Activated CD4-positive, alpha-beta T cell treated with anti-CD3 and anti-CD28 coated beads, Interleukin-2, amount 50 U/mL, for 16 hours (primary cell): ENCODE data around the gene ZBTB44.
"Not testable (repeated sequence)": the region's sequence is repeated elsewhere in the genome, so short reads cannot be mapped to it uniquely, and the experiment has no call there.

Experiments
- DNase-seq: peaks from one replicate; pipeline ENCODE4 v3.0.0-alpha.2; 2020

The ZBTB44 gene

DNA sequence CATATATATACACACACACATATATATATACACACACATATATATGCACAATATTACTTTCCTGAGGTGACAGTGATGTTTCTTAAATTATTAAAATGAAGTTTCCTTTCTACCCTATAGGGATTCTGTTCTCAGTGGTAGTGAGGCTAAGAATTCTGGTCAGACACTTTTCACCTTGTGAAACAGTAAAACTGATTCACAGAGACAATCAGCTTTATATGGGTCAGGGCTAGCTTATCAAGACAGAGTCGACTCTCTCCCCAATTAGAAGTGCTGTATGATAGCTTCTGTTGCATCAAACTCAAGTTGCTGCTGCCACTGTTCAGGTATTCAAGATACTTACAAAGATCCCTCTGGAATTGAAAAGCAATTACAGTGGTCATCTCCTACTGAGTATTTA is 68.4 kb downstream of the ZBTB44 start:
- DNase-seq: no peak

DNA sequence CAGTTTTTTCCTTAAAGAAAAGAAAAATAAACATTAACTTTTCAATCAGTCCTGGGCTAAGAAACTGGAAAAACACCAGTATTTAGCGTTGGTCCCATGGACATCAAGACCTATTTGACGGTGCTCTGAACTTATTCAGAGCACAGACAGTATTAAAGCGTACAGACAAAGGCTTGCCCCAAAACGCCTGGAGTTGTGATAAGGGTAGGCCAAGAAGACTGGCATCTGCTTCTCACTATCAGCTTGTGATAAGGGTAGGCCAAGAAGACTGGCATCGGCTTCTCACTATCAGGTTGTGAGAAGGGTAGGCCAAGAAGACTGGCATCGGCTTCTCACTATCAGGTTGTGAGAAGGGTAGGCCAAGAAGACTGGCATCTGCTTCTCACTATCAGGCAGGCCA is 69.3 kb downstream of the ZBTB44 start:
- DNase-seq: not testable (repeated sequence)

DNA sequence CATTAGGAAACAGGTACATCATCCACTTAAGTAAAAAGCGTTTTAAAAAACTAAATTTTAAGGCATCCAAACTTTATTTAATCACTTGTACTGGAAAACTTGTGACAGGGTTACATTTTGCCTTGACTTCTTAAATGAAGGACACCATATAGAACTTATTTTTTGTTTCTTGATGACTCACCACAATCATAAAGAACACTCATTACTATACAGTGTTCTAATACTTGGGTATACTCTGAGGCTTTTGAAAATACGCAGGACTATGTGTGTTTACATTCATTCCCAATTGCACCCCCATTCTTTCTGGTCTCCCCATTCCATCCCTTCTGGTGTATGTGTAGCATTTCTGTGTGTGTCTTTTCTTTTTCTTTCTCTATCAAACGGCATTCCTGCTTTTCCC is 69.9 kb downstream of the ZBTB44 start:
- DNase-seq: no peak

DNA sequence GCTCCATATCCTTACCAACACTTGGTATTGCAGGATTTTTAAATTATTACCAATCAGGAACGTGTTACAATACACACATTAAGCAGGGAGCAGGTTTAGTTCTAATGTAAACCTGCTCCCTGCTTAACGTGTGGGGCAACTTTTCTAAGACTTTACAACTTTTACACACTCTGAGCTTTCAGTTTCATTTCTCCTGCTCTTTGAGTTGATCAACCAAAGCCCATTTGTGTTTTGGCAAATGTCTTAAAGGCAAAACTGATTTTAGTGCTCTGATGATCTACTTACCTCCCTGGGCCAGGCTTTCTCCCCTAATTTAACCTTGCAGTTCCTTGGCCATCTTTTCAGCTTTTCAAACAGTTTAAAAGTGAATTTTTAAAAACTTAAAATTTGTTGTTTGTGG is 70.9 kb downstream of the ZBTB44 start:
- DNase-seq: peak; percentile 5

DNA sequence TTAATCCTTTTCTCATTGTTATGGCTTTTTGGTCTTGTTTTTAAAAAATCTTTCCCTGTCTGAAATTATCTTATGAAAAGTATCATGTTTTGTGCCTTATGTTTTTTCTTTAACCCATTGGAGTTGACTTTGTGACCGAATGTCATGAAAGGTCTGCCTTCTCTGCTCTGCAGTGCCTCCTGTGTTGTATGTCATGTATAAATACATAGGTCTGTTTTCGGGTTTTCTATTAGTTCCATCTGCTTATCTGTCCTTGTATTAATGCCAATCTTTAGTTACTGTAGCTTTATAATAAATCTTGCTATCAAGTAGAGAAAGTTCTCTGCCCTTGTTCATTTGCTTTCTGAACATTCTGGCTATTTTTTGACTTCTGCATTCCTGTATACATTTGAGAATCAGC is 73.0 kb downstream of the ZBTB44 start:
- no peak for DNase-seq

DNA sequence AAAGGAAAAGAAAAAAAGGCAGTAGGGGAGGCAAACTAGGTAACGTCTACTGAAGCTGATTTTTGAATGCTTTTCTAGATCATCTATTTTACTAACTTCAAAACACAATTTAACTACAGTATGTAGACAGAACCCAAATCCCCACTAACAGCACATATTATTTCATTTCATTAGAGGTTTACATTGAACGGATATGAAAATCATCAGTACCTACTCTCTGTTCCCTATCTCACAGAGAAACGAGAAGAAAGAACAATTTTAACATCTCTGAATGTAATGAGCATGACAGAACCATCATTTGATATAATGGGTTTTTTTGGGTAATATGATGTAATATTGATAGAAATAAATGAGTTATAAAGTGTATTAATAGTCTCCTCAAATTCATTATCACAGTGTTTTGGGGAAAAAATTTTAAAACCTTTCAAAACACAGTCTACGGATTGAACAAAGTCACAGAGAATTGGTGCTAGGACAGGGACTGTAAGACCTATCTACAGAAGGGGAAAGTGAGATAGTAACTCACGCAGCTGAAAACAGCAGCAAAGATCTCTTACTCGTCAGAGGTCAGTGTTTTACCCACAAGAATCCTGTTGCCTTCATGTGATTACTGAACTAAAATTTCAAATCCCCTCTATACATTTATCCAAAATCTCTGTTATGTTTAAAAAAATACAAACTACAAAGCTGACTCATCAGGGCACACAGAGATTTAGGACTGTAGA is 77.3 kb downstream of the ZBTB44 start:
- DNase-seq: no peak

DNA sequence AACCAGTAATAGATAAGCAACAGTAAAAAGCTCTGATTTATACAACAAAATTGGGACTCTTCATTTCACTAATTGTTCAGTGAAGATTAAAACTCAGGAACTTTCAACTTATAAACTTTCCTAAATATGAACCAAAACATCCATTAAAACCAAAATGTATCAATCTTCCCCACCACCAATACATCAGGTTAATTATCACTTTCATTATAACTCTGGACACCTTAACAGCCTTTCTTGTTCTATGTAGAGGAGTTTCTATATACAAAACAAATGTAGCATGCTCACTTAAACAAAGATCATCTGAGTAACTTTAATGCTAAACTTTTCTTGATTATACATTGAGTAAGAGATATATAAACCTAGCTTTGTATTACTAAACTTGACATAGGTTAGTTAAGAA is 80.4 kb downstream of the ZBTB44 start:
- DNase-seq: no peak

DNA sequence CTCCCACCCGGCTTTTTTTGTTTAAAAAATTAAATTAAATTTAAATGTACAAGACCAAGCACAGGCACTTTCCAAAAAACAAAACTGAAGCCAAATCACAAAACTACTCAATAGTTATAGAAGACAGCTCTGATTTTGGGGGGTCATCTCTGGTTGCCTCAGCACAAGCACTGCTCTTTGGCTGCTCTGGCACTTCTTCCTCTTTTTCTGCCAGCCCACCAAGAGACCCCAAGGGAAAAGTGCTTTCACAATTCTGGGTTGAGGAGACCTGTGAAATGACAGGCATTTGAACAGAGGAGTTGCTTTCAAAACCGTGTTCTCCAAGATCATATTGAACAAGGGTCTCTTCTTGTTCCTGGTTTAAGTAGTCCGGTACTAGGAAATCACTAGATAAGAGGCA is 80.8 kb downstream of the ZBTB44 start:
- not testable (repeated sequence) for DNase-seq

DNA sequence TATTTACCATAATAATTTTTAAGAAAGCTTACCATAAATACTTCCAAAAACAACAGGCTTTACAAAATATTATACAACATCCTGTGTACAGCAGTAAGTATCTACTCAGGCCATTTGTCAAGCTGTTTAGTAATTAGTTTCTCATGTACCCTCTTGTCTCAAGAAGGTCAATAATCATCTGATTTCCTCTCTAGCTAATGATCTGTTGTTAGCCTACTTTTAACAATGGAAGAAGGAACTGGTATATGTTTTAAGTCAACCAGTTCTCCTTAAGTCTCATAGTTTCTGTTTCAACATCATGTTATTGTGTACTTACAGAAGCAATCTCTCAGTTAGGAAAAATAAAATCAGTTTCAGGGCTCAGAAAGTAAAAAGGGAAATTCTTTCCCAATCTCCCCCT is 81.2 kb downstream of the ZBTB44 start:
- DNase-seq: not testable (repeated sequence)

DNA sequence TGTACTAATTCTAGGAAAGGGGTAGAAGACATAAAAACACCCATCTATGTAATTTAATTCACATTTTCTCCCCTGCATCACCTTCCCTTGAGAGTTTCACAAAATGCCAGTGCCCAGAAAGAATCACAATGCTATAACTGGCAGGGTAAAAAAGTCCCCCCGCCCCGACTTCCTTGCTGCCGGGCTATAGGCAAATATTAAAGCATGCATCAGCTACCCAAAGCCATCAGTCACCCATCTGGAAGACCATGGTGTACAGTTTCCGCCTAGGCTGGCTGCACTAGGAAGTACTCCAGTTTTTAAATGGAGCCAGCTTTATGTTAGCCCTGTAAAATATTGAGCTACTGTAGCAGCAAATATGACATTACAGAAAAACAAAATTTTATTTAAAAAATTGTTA is 87.3 kb downstream of the ZBTB44 start:
- DNase-seq: no peak

DNA sequence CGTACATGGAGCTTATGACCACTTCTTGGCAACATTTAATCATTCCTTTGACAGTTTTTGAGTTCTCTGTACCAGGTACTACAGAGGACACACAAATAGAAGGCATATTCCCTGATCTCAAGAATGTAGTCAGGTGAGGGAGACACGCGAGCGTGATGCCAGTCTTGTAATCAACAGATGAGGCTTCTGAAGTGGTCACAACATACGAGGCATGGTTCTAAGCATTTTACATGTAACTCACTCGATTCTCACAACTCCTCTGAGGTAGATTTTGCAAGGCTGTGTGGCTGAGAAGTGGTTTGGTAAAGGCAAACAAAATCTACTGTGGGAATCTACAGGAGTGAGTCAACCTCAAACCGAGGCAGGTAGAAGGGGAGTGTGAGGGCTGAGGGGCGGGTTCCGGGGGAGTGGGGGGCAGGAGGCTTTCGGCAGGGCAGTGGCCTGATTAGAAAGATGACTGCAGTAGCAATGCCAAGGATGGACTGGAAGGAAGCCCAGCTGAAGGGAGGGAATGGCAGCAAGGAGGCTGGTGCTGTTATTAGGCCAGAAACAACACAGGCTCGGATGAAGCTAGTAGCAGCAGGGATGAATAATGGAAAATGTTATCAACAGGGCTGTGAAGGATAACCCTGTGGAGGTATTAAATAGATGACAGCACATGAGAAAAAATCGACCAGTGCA is 91.3 kb downstream of the ZBTB44 start:
- no peak for DNase-seq

DNA sequence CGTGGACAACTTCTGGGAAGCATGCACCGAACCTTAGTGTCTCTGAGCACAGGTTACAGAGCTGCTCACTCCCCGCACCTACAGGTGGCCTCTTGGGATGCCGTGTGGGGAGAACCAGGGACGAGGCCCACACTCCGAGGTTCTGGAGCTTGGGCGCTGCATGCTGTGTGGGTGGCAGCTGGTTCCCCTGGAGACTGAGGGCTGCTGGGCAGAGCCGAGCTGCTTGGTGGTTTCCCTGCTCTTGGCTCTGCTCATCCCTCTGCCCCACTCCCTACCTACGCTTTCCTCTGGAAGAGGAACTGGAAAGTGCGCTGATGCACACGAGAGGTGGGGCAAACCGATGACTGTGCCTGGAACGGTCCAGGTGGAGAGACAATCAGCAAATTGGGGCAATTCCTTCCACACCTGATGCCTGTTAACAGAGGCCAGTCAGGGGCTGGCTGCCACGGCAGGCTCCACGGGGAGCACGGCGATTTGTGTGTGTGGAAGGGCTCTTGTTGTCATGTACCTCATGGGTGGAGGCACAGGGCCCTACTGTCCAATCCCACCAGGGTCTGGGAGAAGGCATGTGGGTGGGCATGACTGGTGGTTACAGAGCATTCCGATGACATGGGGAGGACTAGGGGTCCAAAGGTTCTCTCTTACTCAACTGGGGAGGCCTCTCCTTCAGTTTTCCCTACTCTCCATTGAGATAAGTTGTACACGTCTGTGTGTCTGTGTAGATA is 94.2 kb downstream of the ZBTB44 start:
- no peak for DNase-seq

DNA sequence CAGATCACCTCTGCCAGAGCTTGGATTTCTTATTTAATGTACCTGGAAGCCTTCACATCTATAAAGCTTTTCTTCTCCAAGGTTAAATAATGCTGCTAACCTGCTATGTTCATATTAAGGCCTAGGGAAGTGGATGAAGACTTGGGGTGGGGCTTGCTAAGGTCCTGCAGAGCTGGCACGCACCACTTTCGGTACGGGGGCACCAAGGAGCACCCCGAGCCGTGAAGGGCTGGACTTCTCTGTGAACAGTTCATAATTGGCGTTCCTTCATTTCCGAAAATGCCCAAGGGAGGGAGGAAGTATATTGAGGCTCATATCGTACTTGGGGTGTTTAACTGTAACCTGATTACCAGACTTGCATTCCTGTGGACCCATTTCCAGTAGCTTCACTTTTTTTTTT is 95.6 kb downstream of the ZBTB44 start:
- no peak for DNase-seq

DNA sequence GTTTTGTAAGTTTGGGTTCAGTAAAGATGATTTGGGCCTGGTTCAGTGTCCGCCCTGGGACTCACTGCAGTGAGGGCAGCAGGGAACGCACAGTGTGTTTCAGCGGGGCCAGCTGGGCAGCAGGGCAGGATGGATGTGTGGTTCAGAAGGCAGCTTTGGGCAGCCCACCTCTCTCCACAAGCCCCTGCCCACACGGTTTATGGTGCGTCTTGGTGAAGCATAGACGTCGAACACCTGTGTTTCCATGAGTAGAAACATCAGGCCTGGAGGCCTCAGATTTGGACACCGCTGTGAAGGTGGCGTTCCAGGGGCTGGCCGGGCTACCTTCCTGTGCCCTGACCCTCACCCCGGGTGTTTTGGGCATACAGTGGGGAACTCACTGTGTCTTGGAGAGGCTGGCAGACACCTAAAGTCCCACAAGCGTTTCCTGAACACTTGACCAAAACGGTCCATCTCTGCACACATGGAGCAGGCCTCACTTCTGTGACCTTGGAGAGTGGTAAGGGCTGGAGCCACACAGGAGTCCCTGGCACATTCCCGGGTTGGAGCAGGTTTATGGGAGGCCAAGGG is 96.1 kb downstream of the ZBTB44 start:
- DNase-seq: no peak

DNA sequence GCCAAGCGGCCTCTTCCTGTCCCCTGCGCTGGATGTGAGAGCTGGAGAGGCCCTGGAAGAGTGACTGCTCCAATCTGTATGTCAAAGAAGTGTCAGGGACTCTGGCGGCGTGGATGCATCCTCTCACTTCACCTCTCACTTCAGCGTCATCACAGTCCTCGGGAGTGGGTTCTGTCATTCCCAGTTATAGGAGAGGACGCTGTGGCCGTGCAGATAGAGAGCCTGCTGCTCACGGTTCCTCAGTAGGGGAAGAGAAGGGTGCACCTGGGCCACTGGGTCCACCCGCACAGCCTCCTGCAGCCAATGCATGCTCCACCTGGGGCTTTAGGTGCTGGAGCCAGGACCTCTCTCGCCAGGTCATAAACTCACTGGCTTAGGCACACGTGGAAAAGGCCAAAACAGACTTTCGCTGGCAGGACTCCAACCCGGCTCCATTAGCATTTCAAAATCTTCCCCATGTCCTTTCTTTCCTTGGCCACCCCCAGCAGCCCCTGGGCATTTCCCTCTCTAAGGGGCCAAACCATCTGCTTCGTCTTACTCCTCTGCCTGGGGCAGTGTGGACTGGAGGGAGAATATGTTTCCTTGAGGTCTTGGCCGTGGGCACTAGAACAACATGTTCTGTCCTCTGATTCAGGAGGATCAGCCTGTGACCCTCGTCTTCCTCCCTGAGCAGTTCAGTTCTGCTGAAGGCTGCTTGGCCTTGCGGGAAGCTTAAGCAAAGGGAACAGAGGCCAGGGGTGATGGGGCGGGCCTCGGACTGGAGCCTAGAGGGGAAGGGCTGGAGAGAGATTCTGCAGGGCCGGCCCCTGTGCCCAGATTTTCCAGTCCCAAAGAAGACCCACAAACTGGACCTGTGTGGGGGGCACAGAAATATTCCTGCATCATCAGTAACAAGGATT is 97.3 kb downstream of the ZBTB44 start:
- no peak for DNase-seq

DNA sequence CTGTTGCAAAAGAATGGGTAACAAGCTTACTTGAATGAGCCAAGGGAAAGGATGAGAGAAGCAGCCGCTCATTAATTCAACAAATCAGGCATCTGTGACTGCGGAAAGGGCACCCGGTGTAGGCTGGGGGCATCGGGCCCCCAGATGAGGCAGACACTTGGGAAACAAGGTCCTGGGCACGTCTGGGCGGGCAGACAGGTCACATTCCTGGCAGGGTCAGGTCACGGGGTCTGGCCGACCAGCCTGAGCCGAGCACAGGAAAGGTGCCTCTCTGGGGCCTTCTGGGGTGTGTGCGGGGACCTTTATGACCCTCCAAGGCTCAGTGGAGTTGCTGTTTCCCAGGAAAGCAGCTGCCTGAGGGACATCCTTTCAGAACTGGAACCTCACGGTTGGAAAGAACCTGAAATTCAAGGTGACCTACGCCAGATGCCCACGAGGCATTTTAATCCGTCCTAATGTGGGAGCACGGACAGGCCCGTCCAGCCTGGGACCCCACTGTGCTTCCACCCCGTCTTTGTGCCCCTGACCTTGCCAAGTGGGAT is 98.1 kb downstream of the ZBTB44 start:
- DNase-seq: no peak

DNA sequence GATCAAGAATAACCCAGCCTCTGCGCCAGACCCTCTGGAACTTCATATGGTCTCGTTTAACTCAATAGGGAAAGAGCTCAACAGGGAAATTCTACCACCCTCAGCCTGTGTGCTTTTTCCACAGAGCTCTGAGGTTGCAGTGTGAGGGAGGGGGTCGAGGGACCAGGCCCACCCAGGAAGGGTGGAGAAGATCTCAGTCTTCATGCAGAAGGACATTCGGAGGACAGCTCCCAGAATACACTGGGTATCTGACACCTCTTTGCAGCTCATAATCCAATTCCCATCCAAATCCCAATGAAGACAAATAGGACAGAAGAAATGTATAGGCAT is 98.5 kb downstream of the ZBTB44 start:
- DNase-seq: no peak

DNA sequence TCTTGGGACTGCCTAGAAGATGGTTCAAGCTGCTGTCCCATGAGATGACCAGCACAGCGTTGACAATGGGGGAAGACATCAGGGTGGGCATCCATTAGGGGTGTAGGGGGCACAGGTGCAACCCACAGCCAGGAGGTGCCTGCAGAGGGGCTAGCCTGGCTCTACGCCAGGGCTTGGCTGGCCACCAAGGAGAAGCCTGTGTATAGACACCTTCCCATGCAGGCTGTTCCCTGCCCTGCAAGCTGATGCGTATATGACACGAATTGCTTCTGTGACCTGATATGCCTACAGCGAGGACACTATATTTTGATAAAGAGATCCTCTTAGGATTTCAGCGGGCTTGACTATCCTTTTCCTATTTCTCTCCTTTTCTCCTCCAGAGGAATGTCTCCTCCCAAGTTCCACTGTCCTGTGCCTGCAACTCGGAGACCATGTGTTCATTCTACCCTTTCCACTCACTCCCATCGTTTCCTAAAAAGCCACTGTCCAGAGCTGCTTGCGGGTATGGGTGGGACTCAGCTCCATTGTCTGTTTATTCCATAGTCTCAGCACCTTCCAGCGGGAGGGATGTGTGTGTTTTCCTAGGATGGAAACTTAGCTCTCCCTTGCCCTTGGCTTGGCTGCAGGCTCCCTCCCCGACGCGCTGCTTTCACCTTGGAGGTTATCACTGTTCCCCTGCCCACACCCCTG is 99.0 kb downstream of the ZBTB44 start:
- no peak for DNase-seq

DNA sequence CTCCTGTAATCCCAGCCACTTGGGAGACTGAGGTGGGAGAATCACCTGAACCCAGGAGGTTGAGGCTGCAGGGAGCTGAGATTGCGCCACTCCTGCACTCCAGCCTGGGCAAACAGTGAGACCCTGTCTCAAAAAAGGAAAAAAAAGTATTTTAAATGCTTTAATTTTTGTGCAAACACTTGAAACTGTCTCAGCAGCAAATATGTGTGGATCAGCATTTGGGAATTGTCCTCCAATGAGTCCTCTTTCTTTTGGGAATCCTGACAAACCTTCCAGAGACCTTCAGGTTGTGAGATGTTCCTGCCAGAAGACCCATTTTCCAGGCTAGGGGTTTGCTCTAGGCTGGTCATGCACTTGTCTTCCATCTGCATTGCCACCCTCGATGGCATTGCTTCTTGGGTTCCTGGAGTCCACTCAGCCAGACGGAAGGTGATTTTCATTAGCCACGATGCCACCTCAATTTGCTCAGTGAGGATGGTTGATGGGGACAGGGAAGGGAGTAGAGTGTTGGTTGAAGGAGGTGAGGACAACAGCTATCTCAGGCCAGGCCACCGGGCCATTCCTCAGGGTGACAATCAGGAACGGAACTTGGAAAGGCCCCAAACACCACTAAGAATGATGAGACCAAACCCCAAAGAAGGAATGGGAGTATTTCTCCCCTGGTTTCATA is 99.7 kb downstream of the ZBTB44 start:
- DNase-seq: no peak

DNA sequence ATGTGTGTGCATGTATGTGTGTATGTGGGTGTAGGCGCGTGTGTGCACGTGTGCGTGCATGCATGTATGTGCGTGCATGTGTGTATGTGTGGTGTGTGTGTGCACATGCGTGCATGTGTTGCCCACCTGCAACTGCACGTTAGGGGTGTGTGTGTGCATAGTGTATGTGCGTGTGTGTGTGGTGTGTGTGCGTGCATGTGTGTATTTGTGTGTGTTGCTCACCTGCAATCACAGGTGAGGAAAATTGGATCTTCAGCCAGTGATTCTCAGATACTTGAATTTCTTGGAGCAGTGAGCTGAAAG is 100.8 kb downstream of the ZBTB44 start:
- DNase-seq: no peak

DNA sequence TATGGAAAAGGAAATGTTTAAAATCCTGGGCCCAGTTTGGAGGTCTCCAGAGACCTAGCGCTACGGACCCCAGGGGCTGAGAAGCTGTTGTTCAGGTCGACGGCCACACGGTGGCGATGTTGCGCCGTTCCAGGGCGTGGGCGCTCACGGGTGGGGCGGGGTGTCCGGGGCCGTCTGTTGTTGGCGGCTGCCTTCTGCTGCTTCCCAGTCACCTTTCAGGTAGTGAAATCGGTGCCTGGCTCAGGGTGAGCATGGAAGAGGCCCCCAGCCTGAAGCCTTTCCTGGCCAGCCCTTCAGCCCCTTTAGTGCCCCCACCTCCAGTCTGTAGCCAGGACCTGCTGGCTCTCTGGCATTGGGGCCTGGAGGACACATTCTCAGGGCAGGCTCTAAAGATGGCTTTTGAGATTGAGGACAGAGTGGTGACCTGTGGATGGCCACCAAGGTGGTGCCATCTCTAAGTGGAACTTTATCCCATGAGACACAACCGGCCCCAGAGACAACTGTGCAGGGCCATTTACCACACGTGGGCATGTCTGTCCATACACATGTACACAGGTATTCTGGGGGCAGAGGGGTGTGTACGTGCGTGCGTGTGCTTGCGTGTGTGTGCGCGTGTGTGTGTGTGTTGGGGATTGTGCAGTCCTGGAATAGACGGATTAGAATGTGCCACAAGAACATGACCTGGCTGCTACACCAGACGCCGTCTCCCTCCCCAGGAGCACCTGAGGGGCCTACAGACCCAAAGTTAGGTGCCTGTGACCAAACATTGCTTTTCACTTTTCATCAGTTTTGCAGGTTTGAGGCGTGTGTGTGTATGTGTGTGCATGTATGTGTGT is 101.4 kb downstream of the ZBTB44 start:
- DNase-seq: peak; percentile 64
